HepG2 (cell line): ENCODE measurements around the gene SLC29A3. TPM values are rescaled to one million over a fixed set of nuclear protein-coding genes. Genes with fewer than 3 reads are reported as not detected.

ENCODE experiments used
- CCDC6 ChIP-seq: sonication (generic); formaldehyde crosslinking; IDR thresholded peaks from 2 replicates; pipeline ENCODE4 v1.8.1; 2022; ENCODE audit warnings: mild to moderate bottlenecking, missing genetic modification reagents, moderate library complexity
- FLYWCH1 ChIP-seq: sonication (generic); formaldehyde crosslinking; IDR thresholded peaks from 2 replicates; pipeline ENCODE4 v1.8.1; 2023; ENCODE audit warnings: mild to moderate bottlenecking, missing genetic modification reagents
- GZF1 ChIP-seq: sonication (generic); formaldehyde crosslinking; IDR thresholded peaks from 2 replicates; pipeline ENCODE4 v1.5.1; 2020; ENCODE audit warnings: mild to moderate bottlenecking, missing genetic modification reagents
- MTERF4 ChIP-seq: sonication (generic); formaldehyde crosslinking; IDR thresholded peaks from 2 replicates; pipeline ENCODE4 v1.8.0; 2023; ENCODE audit warnings: mild to moderate bottlenecking, missing genetic modification reagents
- NCOR1 ChIP-seq: fragments of 200-600 bp; sonication (generic); IDR thresholded peaks from 2 replicates; pipeline ENCODE4 v1.7.0; 2017; ENCODE audit warnings: antibody characterized with exemption, low read length, borderline replicate concordance
- NR2F2 ChIP-seq: IDR thresholded peaks from 2 replicates; pipeline ENCODE4 v1.6.1; 2012; ENCODE audit warnings: low read depth, inconsistent platforms, borderline replicate concordance
- PPARG ChIP-seq: conservative IDR thresholded peaks from 2 replicates; pipeline ENCODE4 v1.6.1; 2016; ENCODE audit warnings: missing biosample characterization, missing genetic modification reagents
- SIN3B ChIP-seq: fragments of 150-350 bp; IDR thresholded peaks from 2 replicates; pipeline ENCODE4 v1.6.1; 2014; ENCODE audit warnings: low read length
- SKIL ChIP-seq: sonication (generic); formaldehyde crosslinking; IDR thresholded peaks from 2 replicates; pipeline ENCODE4 v1.8.0; 2022; ENCODE audit warnings: missing genetic modification reagents, mild to moderate bottlenecking, moderate library complexity, borderline replicate concordance
- SYNCRIP ChIP-seq: fragments of 200-400 bp; formaldehyde crosslinking; IDR thresholded peaks from 2 replicates; pipeline ENCODE4 v1.6.1; 2018; ENCODE audit warnings: mild to moderate bottlenecking, low read depth, low read length; ENCODE audit not compliant: insufficient read depth
- ZNF143 ChIP-seq: sonication (generic); formaldehyde crosslinking; IDR thresholded peaks from 2 replicates; pipeline ENCODE4 v1.4.0; 2020; ENCODE audit warnings: missing genetic modification reagents
- ZNF687 ChIP-seq: sonication (generic); formaldehyde crosslinking; IDR thresholded peaks from 2 replicates; pipeline ENCODE4 v1.5.1; 2020; ENCODE audit warnings: mild to moderate bottlenecking, missing genetic modification reagents, moderate library complexity
- polyA plus RNA-seq, 8 experiments: library from polyadenylated mRNA; depleted of rRNA in 3 of 8; stranded (reverse) in 7 of 8; unstranded in 1 of 8; fragments of >200 nt; fragmentation: Illumina TruSeq in 4 of 8; extraction: Trizol in 4 of 8; gene quantifications; 2 replicates each; pipeline versions ENCODE4 v1.2.1 to v1.2.3, GENCODE V29; 2011 to 2016; ENCODE audit warnings: low read depth in 4 of 8, missing spikeins in 1 of 8, mixed read lengths in 1 of 8; ENCODE audit not compliant: insufficient read depth in 1 of 8
- total RNA-seq, 5 experiments: library from RNA; depleted of rRNA; stranded (reverse); fragments of >200 nt; fragmentation: Illumina TruSeq; extraction: Trizol; gene quantifications; 2 replicates each; pipeline ENCODE4 v1.2.3, GENCODE V29; 2016; ENCODE audit warnings: low read depth in 1 of 5
- TF ChIP-seq, protein P1 (sequence below): sonication (generic); formaldehyde crosslinking; IDR thresholded peaks from 2 replicates; pipeline ENCODE4 v1.4.0; 2020; ENCODE audit warnings: missing genetic modification reagents
- TF ChIP-seq, protein P2 (sequence below): sonication (generic); formaldehyde crosslinking; IDR thresholded peaks from 2 replicates; pipeline ENCODE4 v1.4.0; 2020; ENCODE audit warnings: missing genetic modification reagents

The SLC29A3 gene
- total and polyA plus RNA-seq, 2 of the 13 experiments (the other 11 are each of a cell fraction or from before 2014, with no cell fraction given), result 8.6 to 11.8 TPM

DNA sequence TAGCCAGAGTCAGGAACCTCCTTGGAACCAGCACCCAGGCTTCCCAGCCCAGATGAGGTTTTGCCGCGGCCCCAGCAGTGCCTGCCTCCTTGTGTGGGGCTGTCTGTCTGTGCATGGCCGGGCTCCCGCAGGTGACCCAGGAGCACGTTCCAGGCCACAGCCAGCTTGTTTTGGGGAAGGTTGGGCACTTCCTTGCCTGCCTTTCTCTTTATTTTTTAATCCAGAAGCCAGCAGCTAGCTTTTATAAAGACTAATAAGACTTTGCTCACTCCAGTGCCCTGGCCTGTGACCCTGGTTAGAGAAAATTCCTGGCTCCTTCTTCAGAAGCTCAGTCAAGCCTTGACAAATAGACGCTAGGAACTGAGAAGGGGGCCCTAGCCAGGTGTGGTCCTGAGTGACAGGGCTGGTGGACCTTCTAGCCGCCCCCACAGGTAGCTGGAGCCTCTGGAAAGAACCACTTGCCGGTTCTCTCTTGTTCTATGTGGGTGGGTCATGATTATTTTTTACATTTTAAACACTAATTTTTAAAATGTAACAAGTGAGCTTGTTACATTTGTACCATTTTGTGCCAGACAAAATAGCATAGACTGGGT is 837 bp downstream of the SLC29A3 start (continued):
- TF ChIP-seq SKIL (CRISPR knock-in tag), result no peak
- TF ChIP-seq CCDC6, result no peak
- no peak for TF ChIP-seq FLYWCH1 (CRISPR knock-in tag)
- TF ChIP-seq NR2F2, result no peak
- no peak for TF ChIP-seq GZF1 (CRISPR knock-in tag)
- no peak for TF ChIP-seq ZNF143 (CRISPR knock-in tag)
- TF ChIP-seq, protein P1, sequence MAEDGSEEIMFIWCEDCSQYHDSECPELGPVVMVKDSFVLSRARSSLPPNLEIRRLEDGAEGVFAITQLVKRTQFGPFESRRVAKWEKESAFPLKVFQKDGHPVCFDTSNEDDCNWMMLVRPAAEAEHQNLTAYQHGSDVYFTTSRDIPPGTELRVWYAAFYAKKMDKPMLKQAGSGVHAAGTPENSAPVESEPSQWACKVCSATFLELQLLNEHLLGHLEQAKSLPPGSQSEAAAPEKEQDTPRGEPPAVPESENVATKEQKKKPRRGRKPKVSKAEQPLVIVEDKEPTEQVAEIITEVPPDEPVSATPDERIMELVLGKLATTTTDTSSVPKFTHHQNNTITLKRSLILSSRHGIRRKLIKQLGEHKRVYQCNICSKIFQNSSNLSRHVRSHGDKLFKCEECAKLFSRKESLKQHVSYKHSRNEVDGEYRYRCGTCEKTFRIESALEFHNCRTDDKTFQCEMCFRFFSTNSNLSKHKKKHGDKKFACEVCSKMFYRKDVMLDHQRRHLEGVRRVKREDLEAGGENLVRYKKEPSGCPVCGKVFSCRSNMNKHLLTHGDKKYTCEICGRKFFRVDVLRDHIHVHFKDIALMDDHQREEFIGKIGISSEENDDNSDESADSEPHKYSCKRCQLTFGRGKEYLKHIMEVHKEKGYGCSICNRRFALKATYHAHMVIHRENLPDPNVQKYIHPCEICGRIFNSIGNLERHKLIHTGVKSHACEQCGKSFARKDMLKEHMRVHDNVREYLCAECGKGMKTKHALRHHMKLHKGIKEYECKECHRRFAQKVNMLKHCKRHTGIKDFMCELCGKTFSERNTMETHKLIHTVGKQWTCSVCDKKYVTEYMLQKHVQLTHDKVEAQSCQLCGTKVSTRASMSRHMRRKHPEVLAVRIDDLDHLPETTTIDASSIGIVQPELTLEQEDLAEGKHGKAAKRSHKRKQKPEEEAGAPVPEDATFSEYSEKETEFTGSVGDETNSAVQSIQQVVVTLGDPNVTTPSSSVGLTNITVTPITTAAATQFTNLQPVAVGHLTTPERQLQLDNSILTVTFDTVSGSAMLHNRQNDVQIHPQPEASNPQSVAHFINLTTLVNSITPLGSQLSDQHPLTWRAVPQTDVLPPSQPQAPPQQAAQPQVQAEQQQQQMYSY (CRISPR knock-in tag), result no peak
- peak; percentile 65 for TF ChIP-seq ZNF687 (CRISPR knock-in tag)
- TF ChIP-seq SIN3B, result no peak
- TF ChIP-seq, protein P2, sequence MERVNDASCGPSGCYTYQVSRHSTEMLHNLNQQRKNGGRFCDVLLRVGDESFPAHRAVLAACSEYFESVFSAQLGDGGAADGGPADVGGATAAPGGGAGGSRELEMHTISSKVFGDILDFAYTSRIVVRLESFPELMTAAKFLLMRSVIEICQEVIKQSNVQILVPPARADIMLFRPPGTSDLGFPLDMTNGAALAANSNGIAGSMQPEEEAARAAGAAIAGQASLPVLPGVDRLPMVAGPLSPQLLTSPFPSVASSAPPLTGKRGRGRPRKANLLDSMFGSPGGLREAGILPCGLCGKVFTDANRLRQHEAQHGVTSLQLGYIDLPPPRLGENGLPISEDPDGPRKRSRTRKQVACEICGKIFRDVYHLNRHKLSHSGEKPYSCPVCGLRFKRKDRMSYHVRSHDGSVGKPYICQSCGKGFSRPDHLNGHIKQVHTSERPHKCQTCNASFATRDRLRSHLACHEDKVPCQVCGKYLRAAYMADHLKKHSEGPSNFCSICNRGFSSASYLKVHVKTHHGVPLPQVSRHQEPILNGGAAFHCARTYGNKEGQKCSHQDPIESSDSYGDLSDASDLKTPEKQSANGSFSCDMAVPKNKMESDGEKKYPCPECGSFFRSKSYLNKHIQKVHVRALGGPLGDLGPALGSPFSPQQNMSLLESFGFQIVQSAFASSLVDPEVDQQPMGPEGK (CRISPR knock-in tag), result no peak
- no peak for TF ChIP-seq SYNCRIP
- no peak for TF ChIP-seq NCOR1
- no peak for TF ChIP-seq MTERF4 (CRISPR knock-in tag)
- TF ChIP-seq PPARG (CRISPR knock-in tag), result no peak
